Kidney epithelial cell (primary cell): ENCODE measurements around the gene INTS7. TPM values are rescaled to one million over a fixed set of nuclear protein-coding genes. Genes with fewer than 3 reads are reported as not detected.

Experiments
- DNase-seq: peaks from one replicate; pipeline ENCODE4 v3.0.0-alpha.2; 2010; ENCODE audit warnings: low read depth
- H3K27me3 ChIP-seq: 2 replicates; pipeline ENCODE4 v1.6.0; 2011; ENCODE audit warnings: low read length; ENCODE audit not compliant: control insufficient read depth, insufficient read depth
- H3K36me3 ChIP-seq: 2 replicates; pipeline ENCODE4 v1.5.1; 2011; ENCODE audit warnings: low read length; ENCODE audit not compliant: control insufficient read depth, insufficient read depth
- H3K4me3 ChIP-seq: 2 replicates; pipeline ENCODE4 v1.5.1; 2011; ENCODE audit warnings: low read depth, mild to moderate bottlenecking, control low read depth, low read length
- CTCF ChIP-seq: IDR thresholded peaks from 2 replicates; pipeline ENCODE4 v1.5.1; 2011; ENCODE audit warnings: mild to moderate bottlenecking, moderate library complexity, low read length, control low read depth, inconsistent platforms; ENCODE audit not compliant: insufficient read depth, poor library complexity, severe bottlenecking
- total RNA-seq: library from RNA; depleted of rRNA; stranded (reverse); fragments of >200 nt; gene quantifications from 2 replicates; pipeline ENCODE4 v1.2.3, GENCODE V29; 2015

INTS7 gene
- total RNA-seq, 1 donor from 2014 or later = 11.7 TPM

- Histone ChIP-seq H3K27me3 (no peaks in the 10 kb centered on the region), H3K36me3 (no peaks in the 10 kb centered on the region), H3K4me3 (no peak overlapping the region)
- DNase-seq = no peak
- no peak for TF ChIP-seq CTCF
These were observed 110.3 kb downstream of the INTS7 start for GRCh38 chr1:211925016-211925415.

DNA sequence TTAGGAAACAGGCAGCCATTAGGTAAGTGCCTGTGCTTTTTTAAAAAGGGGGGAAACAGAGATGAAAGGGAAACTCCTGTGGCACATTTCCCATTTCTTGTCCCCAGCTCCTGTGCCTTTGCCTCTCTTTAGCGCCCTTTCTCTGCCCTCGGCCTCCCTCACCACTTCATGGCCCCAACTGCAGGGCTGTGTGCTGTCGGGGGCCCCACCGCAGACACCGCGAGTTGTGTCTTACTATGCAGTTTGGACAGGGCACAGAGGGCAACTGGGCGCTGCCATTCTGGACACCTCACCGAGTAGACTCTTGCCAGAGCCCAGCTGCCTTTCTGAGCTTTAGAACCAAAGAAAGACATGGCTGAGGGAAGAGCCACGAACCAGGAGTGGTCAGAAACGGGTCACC lies 111.1 kb downstream of the INTS7 start:
- DNase-seq = no peak
- Histone ChIP-seq H3K27me3 (no peaks in the 10 kb centered on the region), H3K36me3 (no peaks in the 10 kb centered on the region), H3K4me3 (no peak overlapping the region)
- no peak for TF ChIP-seq CTCF

- Histone ChIP-seq H3K36me3 (no peaks in the 10 kb centered on the region), H3K4me3 (no peak overlapping the region), H3K27me3 (no peaks in the 10 kb centered on the region)
- no peak for TF ChIP-seq CTCF
- DNase-seq = no peak
These were observed 112.3 kb downstream of the INTS7 start for GRCh38 chr1:211923095-211923494.

DNA sequence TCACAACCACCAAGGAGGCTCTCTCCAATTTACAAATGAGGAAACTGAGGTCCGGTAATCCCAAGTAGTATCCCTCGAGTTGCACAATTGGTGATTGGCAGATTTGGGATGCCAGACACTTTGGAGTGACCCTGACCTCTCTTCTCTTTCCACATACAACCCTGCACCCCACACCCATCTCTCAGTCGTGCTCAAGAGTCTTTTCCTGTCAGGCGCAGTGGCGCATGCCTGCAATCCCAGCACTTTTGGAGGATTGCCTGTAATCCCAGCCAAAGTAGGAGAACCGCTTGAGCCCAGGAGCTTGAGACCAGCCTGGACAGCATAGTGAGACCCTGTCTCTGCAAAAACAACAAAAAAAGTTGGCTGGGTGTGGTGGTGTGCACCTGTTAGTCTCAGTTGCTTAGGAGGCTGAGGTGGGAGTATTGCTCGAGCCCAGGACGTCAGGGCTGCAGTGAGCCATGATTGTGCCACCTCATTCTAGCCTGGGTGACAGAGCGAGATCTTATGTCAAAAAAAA lies 113.7 kb downstream of the INTS7 start:
- DNase-seq = no peak
- no peak for TF ChIP-seq CTCF

GRCh38 chr1:211920602-211921226 lies 114.6 kb downstream of the INTS7 start:
- Histone ChIP-seq H3K4me3 (no peak overlapping the region), H3K36me3 (no peaks in the 10 kb centered on the region), H3K27me3 (no peaks in the 10 kb centered on the region)
- TF ChIP-seq CTCF = no peak
- DNase-seq = no peak

More for the DNA sequence above, 113.7 kb downstream of the INTS7 start:
- no peaks in the 10 kb centered on the region for H3K36me3 ChIP-seq
- no peaks in the 10 kb centered on the region for H3K27me3 ChIP-seq
- H3K4me3 ChIP-seq = no peak overlapping the region

DNA sequence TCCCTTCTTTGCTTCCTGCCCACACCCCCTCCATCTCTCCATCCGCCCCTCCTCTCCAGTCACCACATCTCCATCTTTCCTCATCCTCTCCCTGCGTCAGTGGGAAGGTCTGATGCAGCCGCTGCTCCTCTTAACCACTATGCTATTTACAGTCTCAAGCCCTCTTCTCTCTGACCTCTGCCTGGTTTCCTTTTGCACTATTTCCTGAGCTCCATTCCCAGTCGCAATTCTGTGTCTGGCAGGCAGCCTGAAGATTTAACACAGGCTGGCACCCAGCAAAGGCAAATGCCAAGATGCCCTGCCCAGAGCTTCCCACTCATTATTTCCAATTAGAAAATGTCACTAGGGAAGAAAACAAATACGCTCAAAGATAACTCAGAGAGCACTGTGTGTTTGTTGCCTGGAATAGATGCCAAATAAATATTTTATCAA lies 115.2 kb downstream of the INTS7 start:
- TF ChIP-seq CTCF = no peak
- DNase-seq = no peak
- H3K27me3 ChIP-seq = no peaks in the 10 kb centered on the region
- H3K36me3 ChIP-seq = no peaks in the 10 kb centered on the region
- no peak overlapping the region for H3K4me3 ChIP-seq
